ENCODE results near the gene CYP4F2.
"Not testable (repeated sequence)": the region's sequence is repeated elsewhere in the genome, so short reads cannot be mapped to it uniquely, and the experiment has no call there.

Gene CYP4F2

GRCh38 chr19:15843894-15844222, 54.0 kb downstream of the CYP4F2 start:
- DNase-seq, result not testable (repeated sequence)

- no peak for DNase-seq
Observed at GRCh38 chr19:15843203-15843893, 54.5 kb downstream of the CYP4F2 start.

- no peak for DNase-seq
Observed at GRCh38 chr19:15841875-15842569, 55.9 kb downstream of the CYP4F2 start.

GRCh38 chr19:15840833-15841232, 57.0 kb downstream of the CYP4F2 start:
- DNase-seq, result no peak

- DNase-seq, result not testable (repeated sequence)
Observed at GRCh38 chr19:15839888-15840287, 58.0 kb downstream of the CYP4F2 start.

GRCh38 chr19:15838351-15838750, 59.5 kb downstream of the CYP4F2 start:
- no peak for DNase-seq

- DNase-seq, result no peak
Observed at GRCh38 chr19:15837221-15837731, 60.6 kb downstream of the CYP4F2 start.

GRCh38 chr19:15836330-15837220, 61.3 kb downstream of the CYP4F2 start:
- DNase-seq, result peak; percentile 98

- DNase-seq, result not testable (repeated sequence)
Observed at GRCh38 chr19:15835565-15836329, 62.1 kb downstream of the CYP4F2 start.

- not testable (repeated sequence) for DNase-seq
Observed at GRCh38 chr19:15834232-15834631, 63.6 kb downstream of the CYP4F2 start.

GRCh38 chr19:15831626-15832025, 66.2 kb downstream of the CYP4F2 start:
- no peak for DNase-seq

- no peak for DNase-seq
Observed at GRCh38 chr19:15829786-15830185, 68.1 kb downstream of the CYP4F2 start.

GRCh38 chr19:15829306-15829698, 68.6 kb downstream of the CYP4F2 start:
- no peak for DNase-seq

GRCh38 chr19:15828611-15829305, 69.1 kb downstream of the CYP4F2 start:
- not testable (repeated sequence) for DNase-seq

- DNase-seq, result no peak
Observed at GRCh38 chr19:15828121-15828610, 69.7 kb downstream of the CYP4F2 start.
